HG02763 (cell line): Measurements from ENCODE around the gene TRIO.

Source experiments
- ATAC-seq: cut with Tn5 transposase; IDR thresholded peaks from one replicate; pipeline ENCODE4 v1.9.1; 2021; ENCODE audit warnings: mild to moderate bottlenecking, moderate library complexity; ENCODE audit not compliant: unreplicated experiment

TRIO gene

DNA sequence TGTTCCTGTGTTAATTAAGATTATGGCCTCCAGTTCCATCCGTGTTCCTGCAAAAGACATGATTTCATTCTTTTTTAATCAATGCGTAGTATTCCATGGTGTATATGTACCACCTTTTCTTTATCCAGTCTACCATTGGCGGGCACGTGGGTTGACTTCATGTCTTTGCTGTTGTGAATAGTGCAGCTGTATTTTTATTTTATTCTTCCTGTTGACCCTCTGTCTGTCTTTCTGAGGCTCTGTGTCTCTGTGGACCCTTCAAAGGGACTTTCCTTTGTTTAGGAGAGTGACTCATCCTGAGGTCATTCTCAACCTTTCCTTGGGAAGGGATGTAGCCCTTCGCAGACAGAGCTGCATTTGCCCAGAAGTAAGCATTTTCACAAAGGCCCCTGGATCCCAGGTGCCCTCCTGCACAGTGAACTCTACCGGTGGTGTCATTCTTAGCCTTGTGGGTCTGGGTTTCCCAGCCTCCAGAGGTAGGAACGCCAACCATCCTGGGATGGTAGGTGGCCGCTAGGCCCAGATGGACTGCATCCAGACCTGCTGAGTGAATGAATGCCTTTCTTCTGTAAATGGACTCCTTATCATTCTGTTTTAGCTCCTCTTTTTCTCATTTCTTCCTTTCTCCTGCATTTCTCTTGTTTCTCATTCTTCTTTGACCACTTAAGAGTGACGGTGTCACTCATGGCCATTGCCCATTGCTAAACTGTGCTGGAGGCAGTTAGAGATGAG, 22.4 kb downstream of the TRIO start:
- ATAC-seq = no peak

- no peak for ATAC-seq
Observed at GRCh38 chr5:14166437-14166836, 23.3 kb downstream of the TRIO start.

DNA sequence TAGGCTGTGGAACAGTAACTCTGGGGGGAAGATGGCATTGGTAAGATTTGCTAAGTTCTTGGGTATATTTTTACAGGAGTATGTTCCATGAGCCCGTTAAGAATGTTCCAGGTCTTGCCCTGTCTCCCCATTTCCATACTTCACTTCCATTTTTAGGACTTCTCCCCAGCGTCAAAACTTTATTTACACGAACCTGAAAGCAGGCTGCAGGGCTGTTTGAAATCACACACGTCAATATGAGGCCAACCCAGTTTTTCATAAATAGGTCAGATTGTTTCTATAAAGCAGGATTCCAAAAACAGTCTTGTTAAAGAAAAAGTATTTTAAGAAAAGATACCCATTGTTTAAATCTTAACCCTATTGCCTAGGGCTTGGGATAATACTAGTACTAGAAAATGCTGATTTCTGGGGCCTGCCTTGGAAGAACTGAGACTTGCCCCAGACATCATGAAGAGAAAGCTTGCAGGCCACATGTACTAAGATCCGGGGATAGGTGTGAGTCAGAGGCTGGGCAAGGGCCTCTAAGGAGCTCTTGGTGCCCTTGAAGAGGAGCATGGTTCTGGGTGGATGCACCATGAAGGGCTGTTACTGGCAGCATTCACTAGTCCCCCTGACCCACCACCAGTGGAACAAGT, 24.2 kb downstream of the TRIO start:
- ATAC-seq = no peak

DNA sequence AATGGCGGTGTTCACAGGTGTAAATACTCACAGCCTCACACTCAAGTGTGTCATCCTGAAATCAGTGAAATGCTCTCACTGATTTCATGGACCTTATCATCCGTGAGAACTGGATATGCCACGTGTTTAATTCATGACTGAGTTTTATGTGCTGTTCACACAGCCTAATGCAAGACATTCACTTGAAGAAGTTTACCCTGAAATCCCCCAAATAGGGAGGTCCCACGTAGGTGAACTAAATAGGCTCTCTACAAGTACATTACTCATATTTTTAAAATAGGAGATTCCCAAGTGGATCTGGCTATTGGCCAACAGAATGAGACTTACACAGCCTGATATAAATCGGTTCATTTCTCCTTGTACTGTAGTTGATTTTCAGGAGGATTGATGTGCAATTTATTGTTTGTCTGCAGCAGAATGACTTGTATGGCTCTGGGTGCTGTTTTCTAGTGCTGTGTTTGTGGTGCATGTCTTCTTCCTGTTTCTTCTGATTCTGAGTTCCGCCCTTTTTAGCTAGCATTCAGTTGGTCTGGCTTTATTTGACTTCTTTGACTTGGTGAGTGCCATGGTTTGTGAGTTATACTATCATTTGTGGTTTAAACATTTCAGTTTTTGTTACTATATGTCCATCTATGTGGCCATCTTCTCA, 25.1 kb downstream of the TRIO start:
- ATAC-seq = peak; percentile 42

GRCh38 chr5:14168793-14169262, 25.7 kb downstream of the TRIO start:
- ATAC-seq = no peak

- no peak for ATAC-seq
Observed at GRCh38 chr5:14171046-14171445, 27.9 kb downstream of the TRIO start.

DNA sequence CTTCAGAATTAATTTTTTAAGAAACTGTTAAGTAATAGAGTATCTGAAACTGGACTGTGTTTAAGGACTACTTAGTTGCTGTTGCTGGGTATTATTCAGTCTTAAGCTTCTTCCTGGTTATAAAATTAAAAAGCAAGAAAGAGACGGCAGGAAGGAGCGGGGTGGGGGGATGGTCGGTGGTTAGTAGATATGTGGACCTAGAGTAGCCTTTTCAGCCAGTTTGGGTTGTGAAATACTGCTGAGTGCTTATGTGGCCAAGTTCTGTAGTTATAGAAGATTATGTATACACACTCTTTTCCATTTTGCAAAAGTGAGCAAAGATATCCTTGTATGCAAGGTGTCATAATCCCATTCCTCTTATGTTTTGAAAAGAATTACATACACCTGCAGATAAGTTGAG, 28.5 kb downstream of the TRIO start:
- no peak for ATAC-seq

DNA sequence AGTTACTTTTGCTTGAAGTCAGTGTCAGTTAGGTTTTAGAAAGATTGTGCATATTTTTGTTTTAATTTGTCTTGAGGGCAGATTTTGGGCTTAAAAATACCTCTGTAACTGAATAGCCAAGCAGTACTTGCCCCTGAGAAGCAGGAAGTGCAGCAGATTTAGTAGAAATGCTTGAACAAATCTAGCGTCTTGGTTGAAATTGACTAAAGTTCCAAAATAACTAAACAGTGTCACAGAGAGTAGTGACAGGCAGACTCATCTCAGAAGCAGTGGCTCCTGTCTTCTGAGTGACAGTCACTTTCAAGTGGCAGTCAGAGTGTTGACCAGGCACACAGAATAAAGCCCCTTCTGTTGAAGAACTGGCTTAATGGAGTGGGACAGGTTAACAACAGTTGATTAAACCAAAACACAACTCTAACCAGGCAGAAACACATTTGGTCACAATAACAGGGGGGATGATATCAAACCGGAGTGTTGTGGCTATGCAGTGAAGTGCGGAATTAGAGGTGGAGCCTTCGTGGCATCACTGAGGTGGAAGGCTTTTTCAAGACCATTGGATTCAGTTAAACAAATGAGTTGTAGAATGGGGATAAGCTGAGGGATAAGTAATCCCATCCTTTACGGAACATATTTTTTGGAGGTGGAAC, 29.1 kb downstream of the TRIO start:
- ATAC-seq = peak; percentile 39

DNA sequence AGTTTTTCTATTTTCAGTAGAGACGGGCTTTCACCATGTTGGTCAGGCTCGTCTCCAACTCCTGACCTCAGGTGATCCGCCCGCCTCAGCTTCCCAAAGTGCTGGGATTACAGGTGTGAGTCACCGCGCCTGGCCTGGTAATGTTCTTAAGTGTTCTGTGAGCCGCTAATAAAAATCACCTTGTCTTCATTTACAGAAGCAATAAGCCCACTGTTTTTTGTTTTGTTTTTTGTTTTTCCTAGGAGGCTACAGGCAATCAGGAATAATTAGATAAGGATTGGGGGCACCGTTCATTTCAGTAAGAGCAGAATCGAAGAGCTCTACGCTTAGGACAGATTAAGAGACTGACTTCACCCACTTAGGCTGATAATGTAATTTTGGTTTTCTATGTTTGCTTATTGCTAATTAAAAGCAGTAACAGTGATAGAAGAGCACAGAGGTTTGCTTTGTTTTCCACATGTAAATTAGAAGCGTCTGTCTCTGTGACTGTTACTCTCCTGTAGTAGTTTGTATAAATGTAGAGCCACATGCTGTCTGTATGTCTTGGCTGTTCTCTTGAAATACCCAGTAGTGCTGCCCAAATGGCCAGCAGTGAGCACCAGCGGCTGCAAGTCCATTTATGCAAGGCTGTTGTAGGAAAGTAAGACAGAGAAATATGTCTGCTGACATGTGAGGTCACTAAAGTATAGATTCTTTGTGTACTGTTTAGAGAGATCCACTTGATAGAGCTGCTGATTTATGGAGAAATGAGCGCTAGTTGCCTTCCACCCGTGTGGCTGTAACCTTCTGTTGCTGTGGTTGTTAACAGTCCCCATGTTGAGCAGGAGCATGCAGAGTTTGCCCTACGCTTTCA, 30.5 kb downstream of the TRIO start:
- ATAC-seq = peak; percentile 7

- peak; percentile 40 for ATAC-seq
Observed at GRCh38 chr5:14174230-14174636, 31.1 kb downstream of the TRIO start.

GRCh38 chr5:14175381-14175780, 32.2 kb downstream of the TRIO start:
- ATAC-seq = no peak

- ATAC-seq = no peak
Observed at GRCh38 chr5:14176888-14177287, 33.7 kb downstream of the TRIO start.

GRCh38 chr5:14177634-14178033, 34.5 kb downstream of the TRIO start:
- no peak for ATAC-seq

DNA sequence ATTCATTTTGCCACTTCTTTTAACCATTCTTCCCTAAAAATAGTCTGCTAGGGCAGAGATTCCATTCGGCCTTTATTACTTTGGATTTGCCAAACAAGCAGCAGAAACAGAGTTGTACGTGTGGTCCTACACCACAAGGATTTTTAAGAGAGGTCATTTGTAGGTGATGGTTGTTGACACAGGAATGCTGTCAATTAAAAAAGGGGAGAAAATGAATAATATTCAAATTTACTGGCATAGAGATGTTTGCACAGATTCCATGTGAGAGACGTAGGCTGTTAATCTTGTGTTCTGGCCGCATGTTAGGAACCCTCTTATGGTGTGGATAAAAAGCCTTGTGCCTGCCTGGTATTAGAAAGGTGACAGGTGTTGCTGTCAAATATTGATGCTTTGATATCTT, 34.9 kb downstream of the TRIO start:
- ATAC-seq = no peak

DNA sequence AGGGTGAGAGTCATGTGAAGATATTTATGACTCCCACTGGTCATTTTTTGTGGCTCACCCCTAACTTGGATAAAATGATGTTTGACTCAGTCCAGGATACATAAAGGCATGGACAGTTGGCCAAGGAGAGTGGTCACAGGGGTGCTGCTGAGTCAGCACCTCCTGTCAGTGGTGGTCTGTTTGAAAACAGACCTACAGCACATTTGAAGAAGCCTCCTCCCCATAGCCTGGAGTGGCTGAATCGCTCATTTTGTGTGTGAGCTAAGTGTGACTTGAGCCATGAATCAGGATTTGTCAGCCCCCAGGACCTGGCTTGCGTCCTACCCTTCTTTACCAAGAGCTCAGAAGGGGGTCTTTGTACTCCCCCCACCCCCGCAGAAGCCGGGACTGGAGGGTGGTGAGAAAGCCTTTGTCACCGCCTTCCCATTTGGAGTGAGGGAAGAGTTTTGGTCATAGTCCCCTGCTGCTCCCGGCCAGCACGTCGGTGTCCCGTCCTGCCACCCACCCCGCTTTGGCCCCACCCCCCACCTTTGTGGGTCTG, 35.6 kb downstream of the TRIO start:
- ATAC-seq = no peak

GRCh38 chr5:14179446-14179845, 36.3 kb downstream of the TRIO start:
- no peak for ATAC-seq

DNA sequence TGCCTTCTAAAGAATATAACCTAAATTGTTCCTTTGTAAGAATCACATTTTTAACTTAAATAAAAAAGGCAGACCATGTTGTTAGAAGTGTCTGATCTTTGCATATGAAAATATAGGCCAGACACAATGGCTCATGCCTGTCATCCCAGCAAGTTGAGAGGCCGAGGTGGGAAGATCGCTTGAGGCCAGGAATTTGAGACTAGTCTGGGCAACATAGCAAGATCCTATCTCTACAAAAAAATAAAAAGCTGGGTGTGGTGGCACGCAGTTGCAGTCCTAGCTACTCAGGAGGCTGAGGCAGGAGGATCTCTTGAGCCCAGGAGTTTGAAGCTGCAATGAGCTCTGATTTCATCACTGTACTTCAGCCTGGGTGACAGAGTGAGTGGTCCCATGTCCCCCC, 37.3 kb downstream of the TRIO start:
- no peak for ATAC-seq

- no peak for ATAC-seq
Observed at GRCh38 chr5:14181299-14181968, 38.3 kb downstream of the TRIO start.

DNA sequence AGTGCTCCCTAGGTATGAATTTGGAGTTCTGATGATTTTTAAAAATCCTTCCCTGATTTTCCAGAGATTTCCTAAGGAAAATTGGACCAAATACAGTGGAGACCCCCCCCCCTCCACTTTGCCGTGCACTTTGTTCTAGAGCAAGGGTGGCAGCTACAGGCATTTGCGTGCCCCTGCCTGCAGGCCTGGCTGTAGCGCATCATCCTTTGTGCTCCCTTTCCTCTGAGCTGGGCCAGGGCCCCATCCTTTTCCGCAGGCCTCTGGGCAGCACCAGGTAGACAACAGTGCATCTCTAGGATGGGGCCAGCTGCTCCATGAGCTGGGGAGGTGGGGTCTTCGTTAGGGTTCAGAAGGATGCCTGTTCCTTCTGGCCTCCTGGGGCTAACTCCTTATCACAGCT, 39.6 kb downstream of the TRIO start:
- ATAC-seq = no peak
